Parathyroid adenoma (tissue), 2 donors: ENCODE data around the gene FZD1.

Source experiments
- H2AFZ ChIP-seq: fragments of 300-600 bp; sonication (generic); one replicate; pipeline ENCODE4 v1.7.0; 2017; ENCODE audit warnings: antibody characterized with exemption, mild to moderate bottlenecking
- H3K27ac ChIP-seq: fragments of 300-600 bp; sonication (generic); one replicate; pipeline ENCODE4 v1.7.0; 2017
- H3K27me3 ChIP-seq: fragments of 300-600 bp; sonication (generic); one replicate; pipeline ENCODE4 v1.7.0; 2017; ENCODE audit warnings: low read length; ENCODE audit not compliant: control insufficient read depth, insufficient read depth
- H3K36me3 ChIP-seq: fragments of 300-600 bp; sonication (generic); one replicate; pipeline ENCODE4 v1.7.0; 2017; ENCODE audit warnings: low read length; ENCODE audit not compliant: control insufficient read depth, insufficient read depth
- H3K4me1 ChIP-seq: fragments of 300-600 bp; sonication (generic); one replicate; pipeline ENCODE4 v1.7.0; 2017; ENCODE audit warnings: control low read depth
- H3K4me2 ChIP-seq: fragments of 300-600 bp; sonication (generic); one replicate; pipeline ENCODE4 v1.7.0; 2017; ENCODE audit warnings: low read length
- H3K4me3 ChIP-seq: fragments of 300-600 bp; sonication (generic); one replicate; pipeline ENCODE4 v1.7.0; 2017; ENCODE audit warnings: low read depth, low read length
- H3K79me2 ChIP-seq: fragments of 300-600 bp; sonication (generic); one replicate; pipeline ENCODE4 v1.7.0; 2017; ENCODE audit warnings: control low read depth
- H3K9ac ChIP-seq: fragments of 300-600 bp; sonication (generic); one replicate; pipeline ENCODE4 v1.7.0; 2017; ENCODE audit warnings: mild to moderate bottlenecking
- H3K9me3 ChIP-seq: fragments of 300-600 bp; sonication (generic); one replicate; pipeline ENCODE4 v1.7.0; 2017; ENCODE audit warnings: low read length; ENCODE audit not compliant: control insufficient read depth
- TF ChIP-seq, protein P1 (sequence below): fragments of 300-600 bp; sonication (generic); IDR thresholded peaks from one replicate; pipeline ENCODE4 v1.7.0; 2017; ENCODE audit warnings: antibody characterized with exemption, mild to moderate bottlenecking
- donor health status: primary hyperparathyroidism.

FZD1 gene

DNA sequence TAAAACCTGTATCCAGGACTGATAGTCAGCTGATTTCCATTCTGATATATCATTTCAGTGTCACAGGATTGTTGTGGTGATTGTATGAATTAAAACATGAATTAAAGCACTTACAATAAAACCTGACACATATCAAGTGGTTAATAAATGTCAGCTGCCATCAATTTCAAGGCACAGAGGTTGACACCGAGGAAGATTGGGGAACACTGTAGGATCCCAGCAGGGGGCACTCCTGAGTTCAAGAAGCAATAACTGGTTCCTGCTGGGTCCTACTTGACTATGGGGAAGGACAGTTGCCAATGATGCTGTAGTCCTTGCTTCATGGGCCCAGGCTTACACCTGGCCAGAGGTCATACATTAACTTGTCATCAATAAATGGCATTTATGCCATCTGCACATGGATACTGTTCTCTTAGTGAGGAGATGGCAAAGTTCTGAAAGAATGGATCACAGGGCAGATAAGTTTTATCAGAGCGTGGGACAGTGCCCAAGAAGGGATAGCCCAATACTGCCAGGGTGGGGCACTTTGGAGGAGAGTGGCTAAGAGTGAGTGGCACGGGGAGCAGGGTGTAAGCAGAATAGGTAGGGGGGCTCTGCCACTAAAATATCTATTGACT, 24.1 kb downstream of the FZD1 start:
- no peak overlapping the region for H3K27ac ChIP-seq
- TF ChIP-seq, protein P1, sequence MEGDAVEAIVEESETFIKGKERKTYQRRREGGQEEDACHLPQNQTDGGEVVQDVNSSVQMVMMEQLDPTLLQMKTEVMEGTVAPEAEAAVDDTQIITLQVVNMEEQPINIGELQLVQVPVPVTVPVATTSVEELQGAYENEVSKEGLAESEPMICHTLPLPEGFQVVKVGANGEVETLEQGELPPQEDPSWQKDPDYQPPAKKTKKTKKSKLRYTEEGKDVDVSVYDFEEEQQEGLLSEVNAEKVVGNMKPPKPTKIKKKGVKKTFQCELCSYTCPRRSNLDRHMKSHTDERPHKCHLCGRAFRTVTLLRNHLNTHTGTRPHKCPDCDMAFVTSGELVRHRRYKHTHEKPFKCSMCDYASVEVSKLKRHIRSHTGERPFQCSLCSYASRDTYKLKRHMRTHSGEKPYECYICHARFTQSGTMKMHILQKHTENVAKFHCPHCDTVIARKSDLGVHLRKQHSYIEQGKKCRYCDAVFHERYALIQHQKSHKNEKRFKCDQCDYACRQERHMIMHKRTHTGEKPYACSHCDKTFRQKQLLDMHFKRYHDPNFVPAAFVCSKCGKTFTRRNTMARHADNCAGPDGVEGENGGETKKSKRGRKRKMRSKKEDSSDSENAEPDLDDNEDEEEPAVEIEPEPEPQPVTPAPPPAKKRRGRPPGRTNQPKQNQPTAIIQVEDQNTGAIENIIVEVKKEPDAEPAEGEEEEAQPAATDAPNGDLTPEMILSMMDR = peak; percentile 14
- H3K27me3 ChIP-seq = no peaks in the 10 kb centered on the region
- H3K36me3 ChIP-seq = no peaks in the 10 kb centered on the region
- H3K9me3 ChIP-seq = no peaks in the 10 kb centered on the region
- no peak overlapping the region for H3K4me2 ChIP-seq
- no peak overlapping the region for H3K9ac ChIP-seq
- no peak overlapping the region for H2AFZ ChIP-seq
- no peak overlapping the region for H3K4me3 ChIP-seq
- H3K79me2 ChIP-seq = no peaks in the 10 kb centered on the region
- no peaks in the 10 kb centered on the region for H3K4me1 ChIP-seq

- no peak overlapping the region for H3K27ac ChIP-seq
Observed at GRCh38 chr7:91289633-91290254, 25.5 kb downstream of the FZD1 start.

DNA sequence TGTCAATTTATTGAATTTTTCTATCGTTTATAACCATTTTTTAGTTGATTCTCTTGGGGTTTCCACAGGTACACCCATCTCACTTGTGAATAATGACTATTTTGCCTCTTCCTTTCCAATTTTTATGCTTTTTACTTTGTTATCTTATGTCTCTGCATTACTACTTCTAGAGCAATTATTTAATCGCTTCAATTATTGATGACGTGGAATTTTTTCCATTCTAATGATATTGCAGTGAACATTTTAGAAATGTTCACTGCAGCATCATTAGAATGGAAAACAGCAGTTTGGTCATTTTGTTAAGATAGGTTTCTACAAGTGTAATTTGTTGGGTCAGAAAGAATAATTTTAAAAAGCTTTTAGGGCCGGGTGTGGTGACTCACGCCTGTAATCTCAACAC, 27.1 kb downstream of the FZD1 start:
- H3K36me3 ChIP-seq = no peaks in the 10 kb centered on the region
- H3K27me3 ChIP-seq = no peaks in the 10 kb centered on the region
- TF ChIP-seq, protein P1 = no peak
- no peaks in the 10 kb centered on the region for H3K4me1 ChIP-seq
- no peak overlapping the region for H3K4me3 ChIP-seq
- no peaks in the 10 kb centered on the region for H3K9me3 ChIP-seq
- H3K79me2 ChIP-seq = no peaks in the 10 kb centered on the region
- H3K27ac ChIP-seq = no peak overlapping the region
- no peak overlapping the region for H3K4me2 ChIP-seq
- H2AFZ ChIP-seq = no peak overlapping the region
- H3K9ac ChIP-seq = no peak overlapping the region

More at GRCh38 chr7:91289633-91290254, 25.5 kb downstream of the FZD1 start:
- H3K9me3 ChIP-seq = no peaks in the 10 kb centered on the region
- no peak overlapping the region for H3K9ac ChIP-seq
- H3K79me2 ChIP-seq = no peaks in the 10 kb centered on the region
- H3K27me3 ChIP-seq = no peaks in the 10 kb centered on the region
- H3K4me1 ChIP-seq = no peaks in the 10 kb centered on the region
- TF ChIP-seq, protein P1 = no peak
- no peak overlapping the region for H2AFZ ChIP-seq
- H3K4me2 ChIP-seq = no peak overlapping the region
- no peaks in the 10 kb centered on the region for H3K36me3 ChIP-seq
- no peak overlapping the region for H3K4me3 ChIP-seq

DNA sequence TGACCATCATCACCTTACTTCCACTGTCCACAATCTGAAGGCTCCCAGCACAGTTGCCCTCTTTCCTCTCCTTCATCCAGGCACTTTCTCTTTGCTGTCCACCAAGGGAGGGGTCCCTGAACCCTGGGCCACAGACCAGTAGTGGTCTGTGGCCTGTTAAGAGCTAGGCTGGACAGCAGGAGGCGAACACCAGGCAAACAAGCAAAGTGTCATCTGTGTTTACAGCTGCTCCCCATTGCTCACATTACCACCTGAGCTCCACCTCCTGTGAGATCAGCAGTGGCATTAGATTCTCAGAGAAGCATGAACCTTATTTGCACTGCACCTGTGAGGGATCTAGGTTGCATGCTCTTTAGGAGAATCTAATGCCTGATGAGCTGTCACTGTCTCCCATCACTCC, 27.7 kb downstream of the FZD1 start:
- Histone ChIP-seq H3K9ac (no peak overlapping the region), H3K79me2 (no peaks in the 10 kb centered on the region), H3K4me2 (no peak overlapping the region), H3K9me3 (no peaks in the 10 kb centered on the region), H2AFZ (no peak overlapping the region), H3K27ac (no peak overlapping the region), H3K27me3 (no peaks in the 10 kb centered on the region), H3K4me1 (no peaks in the 10 kb centered on the region), H3K36me3 (no peaks in the 10 kb centered on the region), H3K4me3 (no peak overlapping the region)
- TF ChIP-seq, protein P1 = no peak

DNA sequence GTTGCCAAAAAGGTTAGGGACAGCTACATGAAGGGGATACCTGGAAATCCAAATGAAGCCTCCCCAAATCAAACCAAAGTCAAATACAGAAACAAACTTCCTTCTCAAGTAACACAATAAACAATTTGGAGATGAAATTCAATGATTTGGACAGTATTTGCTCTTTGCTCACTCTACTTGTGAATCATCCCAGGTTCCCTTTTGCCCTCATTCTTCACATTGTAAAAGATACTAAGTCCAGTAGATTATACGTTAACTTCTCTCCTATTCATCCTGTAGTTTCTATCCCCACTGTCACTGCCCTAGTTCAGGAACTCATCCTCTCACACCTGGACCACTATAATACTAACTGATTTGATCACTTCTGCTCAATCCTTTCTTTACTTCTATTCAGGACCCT, 28.3 kb downstream of the FZD1 start:
- Histone ChIP-seq H3K79me2 (no peaks in the 10 kb centered on the region), H3K9me3 (no peaks in the 10 kb centered on the region), H3K4me3 (no peak overlapping the region), H3K4me2 (no peak overlapping the region), H2AFZ (no peak overlapping the region), H3K9ac (no peak overlapping the region), H3K27me3 (no peaks in the 10 kb centered on the region), H3K27ac (no peak overlapping the region), H3K4me1 (no peaks in the 10 kb centered on the region), H3K36me3 (no peaks in the 10 kb centered on the region)
- TF ChIP-seq, protein P1 = no peak
